Adrenal gland (tissue), 12 donors: ENCODE data around the gene SNAPC4. TPM values are rescaled to one million over a fixed set of nuclear protein-coding genes. Genes with fewer than 3 reads are reported as not detected.

Experiments
- DNase-seq, 7 donors: peaks; one replicate each; pipeline ENCODE4 v3.0.0-alpha.2; 2019 to 2020
- H3K27ac ChIP-seq, 5 donors: fragments of 200-600 bp; sonication (generic) in 4 of 5; 1 replicate in 3 of 5; 2 replicates in 2 of 5; pipeline versions ENCODE4 v1.5.1 to v1.8.0; 2016 to 2020; ENCODE audit warnings: mild to moderate bottlenecking in 1 of 5
- H3K27me3 ChIP-seq: fragments of 200-600 bp; 2 replicates; pipeline ENCODE4 v1.8.0; 2021
- H3K36me3 ChIP-seq, 2 donors: fragments of 200-600 bp; replicated peaks in 1 of 2; 1 replicate in 1 of 2; 2 replicates in 1 of 2; pipeline versions ENCODE4 v1.5.1 to v1.8.0; 2018 to 2022
- H3K4me1 ChIP-seq, 2 donors: fragments of 200-600 bp; replicated peaks in 1 of 2; 1 replicate in 1 of 2; 2 replicates in 1 of 2; pipeline versions ENCODE4 v1.5.1 to v1.8.0; 2018 to 2021
- H3K4me3 ChIP-seq, 4 donors: fragments of 200-600 bp; sonication (generic) in 3 of 4; one replicate each; pipeline ENCODE4 v1.5.1; 2016 to 2018
- H3K9me3 ChIP-seq, 3 donors: fragments of 200-600 bp; sonication (generic) in 1 of 3; replicated peaks in 1 of 3; 1 replicate in 2 of 3; 2 replicates in 1 of 3; pipeline versions ENCODE4 v1.5.1 to v1.8.0; 2016 to 2021
- POLR2A ChIP-seq, 2 donors: fragments of 450-650 bp; IDR thresholded peaks; one replicate each; pipeline ENCODE4 v1.6.1; 2017; ENCODE audit warnings: antibody characterized with exemption in 2 of 2, mild to moderate bottlenecking in 2 of 2, moderate library complexity in 1 of 2
- WGBS, 4 donors: extraction: QIAGEN DNeasy Blood & Tissue Kit in 2 of 4; methylation state at CpG; one replicate each; pipeline versions ENCODE4 v1.1.5 to v1.1.7; 2013 to 2017; 5-methylcytosine and 5-hydroxymethylcytosine counted together
- intact Hi-C, 2 donors: fragments of 100-400 bp; cut with DNase I; formaldehyde crosslinking; loops; one replicate each; pipeline versions ENCODE4 v1.14.1 to v1.15.0; 2022 to 2023
- polyA plus RNA-seq, 3 donors: library from polyadenylated mRNA; stranded (reverse); fragments of 200-250 nt in 2 of 3; fragments of 350-450 nt in 1 of 3; fragmentation: Illumina TruSeq in 1 of 3; extraction: RNeasy Lipid Tissue Mini Kit (QIAGEN cat#74804) in 1 of 3; gene quantifications; one replicate each; pipeline ENCODE4 v1.2.3, GENCODE V29; 2013 to 2014
- total RNA-seq, 9 donors: library from RNA; depleted of rRNA in 4 of 9; stranded (reverse); fragments of >200 nt in 4 of 9; fragments of 120-200 nt in 1 of 9; fragmentation: NEBNext Ultra II Directional in 1 of 9; extraction: Animal tissue kit (Norgen Biotek cat#: 25700) in 1 of 9; gene quantifications; one replicate each; pipeline versions ENCODE4 v1.1.0 to v1.2.4, GENCODE V29; 2013 to 2023
- TF ChIP-seq, protein P1 (sequence below), 6 experiments: fragments of 450-650 bp in 4 of 6; fragments of 200-600 bp in 2 of 6; sonication (generic) in 1 of 6; IDR thresholded peaks; 1 replicate in 5 of 6; 2 replicates in 1 of 6; pipeline versions ENCODE4 v1.5.1 to v1.8.0; 2016 to 2021; ENCODE audit warnings: antibody characterized with exemption in 6 of 6, mild to moderate bottlenecking in 2 of 6, moderate library complexity in 1 of 6
- donor health status: healthy with polysubstance abuse.
- donor health status: Bipolar disorder and iron deficiency.
- donor health status: DM: yes; HTN: yes; CAD: no.
- donor health status: DM: no; HTN: no; CAD: no.
- donor health status: DM: no; HTN: no; CAD: no.
- donor health status: DM: yes; HTN: yes; CAD: no.

Gene SNAPC4
- total and polyA plus RNA-seq, 12 donors, result 2.4 to 20.1 (median 5.6) TPM

DNA sequence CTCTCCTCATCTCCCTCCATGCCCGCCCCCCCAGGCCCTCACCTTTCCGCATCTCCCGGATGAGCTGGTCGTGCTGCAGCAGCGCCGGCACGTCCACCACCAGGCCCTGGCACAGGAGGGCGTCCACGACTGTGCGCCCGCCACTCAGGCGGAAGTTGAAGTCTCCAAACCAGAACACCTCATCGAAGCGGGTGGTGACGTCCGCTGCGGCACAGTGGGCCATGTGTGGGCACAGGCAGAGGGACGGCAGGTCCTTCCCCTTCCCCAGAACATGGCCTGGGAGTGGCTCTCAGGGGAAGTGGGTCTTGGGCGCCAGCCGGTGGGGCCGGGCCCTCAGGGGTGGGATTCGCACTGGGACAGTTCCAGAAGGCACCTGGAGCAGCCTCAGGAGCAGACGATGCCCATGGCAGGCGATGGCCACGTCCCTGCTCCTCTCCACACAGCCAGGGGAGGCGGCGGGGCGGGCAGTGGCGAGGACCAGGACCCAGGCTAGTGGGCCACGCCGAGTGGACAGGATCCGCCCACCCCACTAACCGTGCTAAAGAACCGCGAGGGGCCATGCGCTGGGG is 31.9 kb upstream of the SNAPC4 start:
- TF ChIP-seq POLR2A (IDR thresholded peaks at IDR 0.05), result no peak
- TF ChIP-seq, protein P1, sequence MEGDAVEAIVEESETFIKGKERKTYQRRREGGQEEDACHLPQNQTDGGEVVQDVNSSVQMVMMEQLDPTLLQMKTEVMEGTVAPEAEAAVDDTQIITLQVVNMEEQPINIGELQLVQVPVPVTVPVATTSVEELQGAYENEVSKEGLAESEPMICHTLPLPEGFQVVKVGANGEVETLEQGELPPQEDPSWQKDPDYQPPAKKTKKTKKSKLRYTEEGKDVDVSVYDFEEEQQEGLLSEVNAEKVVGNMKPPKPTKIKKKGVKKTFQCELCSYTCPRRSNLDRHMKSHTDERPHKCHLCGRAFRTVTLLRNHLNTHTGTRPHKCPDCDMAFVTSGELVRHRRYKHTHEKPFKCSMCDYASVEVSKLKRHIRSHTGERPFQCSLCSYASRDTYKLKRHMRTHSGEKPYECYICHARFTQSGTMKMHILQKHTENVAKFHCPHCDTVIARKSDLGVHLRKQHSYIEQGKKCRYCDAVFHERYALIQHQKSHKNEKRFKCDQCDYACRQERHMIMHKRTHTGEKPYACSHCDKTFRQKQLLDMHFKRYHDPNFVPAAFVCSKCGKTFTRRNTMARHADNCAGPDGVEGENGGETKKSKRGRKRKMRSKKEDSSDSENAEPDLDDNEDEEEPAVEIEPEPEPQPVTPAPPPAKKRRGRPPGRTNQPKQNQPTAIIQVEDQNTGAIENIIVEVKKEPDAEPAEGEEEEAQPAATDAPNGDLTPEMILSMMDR (IDR thresholded peaks at IDR 0.05), result no peak
- Histone ChIP-seq H3K4me3 (no peak overlapping the region), H3K4me1 (peaks cover 0 to 7% of the 10 kb centered on the region in 2 donors), H3K27me3 (no peaks in the 10 kb centered on the region), H3K27ac (no peak overlapping the region), H3K36me3 (peaks cover 0 to 28% of the 10 kb centered on the region in 2 donors), H3K9me3 (no peaks in the 10 kb centered on the region)
- DNase-seq, result no peak
- intact Hi-C loops, result loop anchor here in 1 of 2 donors (2.0 kb wide), 1 partner anchor 27 kb away; no protein-coding TSS in a partner anchor
- WGBS, 4 donors, result 92 to 97% (median 93%) methylated on average over 5 to 36 of the region's 36 CpGs

DNA sequence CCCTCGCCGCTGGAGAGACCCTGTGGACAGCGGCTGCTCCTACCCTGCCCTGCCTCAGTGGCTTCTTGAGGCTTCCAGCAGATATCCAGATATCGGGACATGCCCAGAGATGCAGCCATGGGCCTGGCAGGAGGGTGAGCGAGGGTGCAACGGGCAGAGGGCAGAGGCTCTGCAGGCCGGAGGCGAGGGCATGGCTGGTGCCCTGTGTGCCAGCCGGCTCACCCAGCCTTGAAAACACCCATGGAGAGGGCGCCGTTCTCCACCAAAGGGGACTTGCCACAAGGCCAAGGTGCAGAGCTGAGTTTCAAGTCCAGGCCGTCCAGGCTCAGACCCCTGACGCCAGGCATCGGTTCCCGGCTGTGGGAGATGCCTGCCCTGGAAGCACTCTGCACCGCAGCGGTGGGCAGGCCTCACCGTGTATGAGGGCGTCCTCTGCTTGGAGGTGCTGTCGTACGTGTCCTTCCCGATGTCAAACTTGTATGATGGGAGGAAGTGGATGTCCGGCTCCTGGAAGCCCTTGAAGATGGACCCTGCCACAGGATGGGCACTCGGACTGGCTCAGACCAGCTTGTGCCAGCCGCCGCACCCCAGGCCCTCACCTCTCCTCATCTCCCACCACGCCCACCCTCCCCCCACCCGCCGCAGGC is 30.7 kb upstream of the SNAPC4 start:
- Histone ChIP-seq H3K9me3 (no peaks in the 10 kb centered on the region), H3K36me3 (peaks cover 0 to 28% of the 10 kb centered on the region in 2 donors), H3K4me3 (no peak overlapping the region), H3K27me3 (no peaks in the 10 kb centered on the region), H3K4me1 (no peaks in the 10 kb centered on the region), H3K27ac (no peak overlapping the region)
- TF ChIP-seq, protein P1 (IDR thresholded peaks at IDR 0.05), result no peak
- no peak for TF ChIP-seq POLR2A (IDR thresholded peaks at IDR 0.05)
- intact Hi-C loops, result loop anchor here in 1 of 2 donors (2.0 kb wide), 1 partner anchor 28 kb away; no protein-coding TSS in a partner anchor
- DNase-seq, result no peak
- WGBS, 4 donors, result 90 to 95% (median 93%) methylated on average over 7 to 29 of the region's 29 CpGs

DNA sequence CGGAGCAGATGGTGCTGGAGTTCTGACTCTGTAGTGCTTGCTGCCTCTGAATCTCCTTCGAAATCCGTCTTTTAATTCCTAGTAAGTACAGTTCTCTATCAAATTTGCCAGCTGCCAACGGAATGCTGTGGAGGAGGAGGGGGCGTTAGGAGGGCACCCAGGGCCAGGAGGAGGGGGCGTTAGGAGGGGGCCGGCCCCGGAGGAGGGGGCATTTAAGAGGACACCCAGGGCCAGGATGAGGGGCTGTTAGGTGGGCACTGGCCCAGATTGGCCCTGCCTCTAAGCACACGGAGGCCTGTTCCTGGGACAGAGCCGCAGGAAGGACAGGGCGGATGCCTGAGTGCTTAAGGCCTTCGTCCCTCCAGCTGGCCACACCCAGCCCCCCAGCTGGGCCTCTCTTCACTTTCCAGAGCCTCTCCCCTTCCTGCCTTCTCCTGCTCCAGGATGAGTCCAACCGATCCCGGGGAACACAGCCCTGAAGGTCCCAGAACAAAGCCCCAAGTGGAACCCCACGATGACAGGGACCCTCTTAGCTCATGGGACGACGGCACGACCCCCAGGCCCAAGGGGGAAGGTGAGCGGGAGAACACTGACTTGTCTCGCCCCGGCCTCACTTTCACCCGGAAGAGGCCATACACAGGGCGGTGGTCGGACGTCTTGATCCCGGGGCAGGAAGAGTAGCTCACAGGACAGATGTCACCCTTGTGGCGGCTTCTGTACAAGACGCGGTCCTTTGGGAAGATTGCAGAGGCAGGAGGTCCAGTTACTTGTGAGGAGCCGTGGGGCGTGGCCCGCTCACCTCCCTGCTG is 29.9 kb upstream of the SNAPC4 start:
- Histone ChIP-seq H3K27ac (no peak overlapping the region), H3K36me3 (peaks cover 0 to 28% of the 10 kb centered on the region in 2 donors)

More for the DNA sequence above, 29.9 kb upstream of the SNAPC4 start:
- no peak for DNase-seq
- TF ChIP-seq, protein P1 (IDR thresholded peaks at IDR 0.05), result no peak
- no peak for TF ChIP-seq POLR2A (IDR thresholded peaks at IDR 0.05)
- H3K4me1 ChIP-seq, result no peaks in the 10 kb centered on the region
- H3K27me3 ChIP-seq, result no peaks in the 10 kb centered on the region
- 85 to 92% (median 88%) methylated on average over 10 to 32 of the region's 32 CpGs for WGBS, 4 donors
- no peak overlapping the region for H3K4me3 ChIP-seq
- no peaks in the 10 kb centered on the region for H3K9me3 ChIP-seq
- intact Hi-C loops, result loop anchor here in 1 of 2 donors (2.0 kb wide), 1 partner anchor 29 kb away; no protein-coding TSS in a partner anchor
